HG03442 (cell line): ENCODE measurements around the gene RBMS1.
"Not testable (repeated sequence)": the region's sequence is repeated elsewhere in the genome, so short reads cannot be mapped to it uniquely, and the experiment has no call there.

Source experiments
- ATAC-seq: cut with Tn5 transposase; IDR thresholded peaks from one replicate; pipeline ENCODE4 v1.9.1; 2021; ENCODE audit warnings: mild to moderate bottlenecking, moderate library complexity; ENCODE audit not compliant: unreplicated experiment

Gene RBMS1

DNA sequence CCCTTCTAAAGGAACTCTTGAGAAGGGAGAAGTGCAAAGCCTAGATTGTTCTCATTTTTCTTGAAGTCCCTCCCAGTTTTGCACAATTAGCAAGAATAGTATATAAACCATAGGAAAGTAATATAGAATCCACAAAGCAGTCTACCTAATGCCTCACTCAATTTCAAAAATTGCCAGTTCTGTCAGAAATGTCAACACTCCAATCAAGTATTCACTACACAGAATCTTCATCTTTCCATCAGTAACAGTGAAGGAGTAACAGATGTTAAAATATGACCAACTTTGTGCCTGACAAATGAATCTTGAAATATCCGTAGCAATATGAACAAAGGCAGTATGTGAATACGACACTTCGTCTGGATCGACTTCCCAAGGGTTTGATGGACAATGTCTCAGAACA is 56.3 kb downstream of the RBMS1 start:
- no peak for ATAC-seq

DNA sequence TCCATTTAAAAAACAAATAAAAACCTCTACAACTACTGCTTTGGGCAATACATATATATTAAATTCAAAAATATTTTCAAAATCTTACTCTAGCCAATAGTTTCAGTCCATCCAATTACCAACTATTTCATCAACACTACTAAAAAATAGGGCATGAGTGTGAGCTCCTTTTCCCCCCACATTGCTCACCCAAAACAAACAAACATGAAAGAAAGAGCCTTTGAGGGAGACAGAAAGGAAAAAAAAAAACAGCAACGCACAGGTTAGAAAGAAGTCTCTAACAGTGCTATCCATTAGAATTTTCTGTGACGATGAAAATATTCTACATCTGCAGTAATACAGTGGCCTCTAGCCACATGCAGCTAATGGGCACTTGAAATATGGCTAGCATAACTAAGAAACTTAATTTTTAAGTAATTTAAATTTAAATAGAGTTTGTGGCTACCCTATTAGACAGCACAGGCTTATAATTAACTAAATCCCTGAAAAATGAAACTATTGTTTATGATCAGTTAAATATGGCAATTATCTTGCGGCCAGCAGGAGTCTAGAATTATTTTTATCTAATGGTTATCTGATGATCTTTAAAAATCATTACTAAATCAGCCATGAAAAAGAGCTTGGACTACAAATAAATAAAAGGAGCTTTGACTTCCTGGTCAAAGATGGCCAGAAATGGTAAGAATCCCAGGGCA is 59.2 kb downstream of the RBMS1 start:
- no peak for ATAC-seq

DNA sequence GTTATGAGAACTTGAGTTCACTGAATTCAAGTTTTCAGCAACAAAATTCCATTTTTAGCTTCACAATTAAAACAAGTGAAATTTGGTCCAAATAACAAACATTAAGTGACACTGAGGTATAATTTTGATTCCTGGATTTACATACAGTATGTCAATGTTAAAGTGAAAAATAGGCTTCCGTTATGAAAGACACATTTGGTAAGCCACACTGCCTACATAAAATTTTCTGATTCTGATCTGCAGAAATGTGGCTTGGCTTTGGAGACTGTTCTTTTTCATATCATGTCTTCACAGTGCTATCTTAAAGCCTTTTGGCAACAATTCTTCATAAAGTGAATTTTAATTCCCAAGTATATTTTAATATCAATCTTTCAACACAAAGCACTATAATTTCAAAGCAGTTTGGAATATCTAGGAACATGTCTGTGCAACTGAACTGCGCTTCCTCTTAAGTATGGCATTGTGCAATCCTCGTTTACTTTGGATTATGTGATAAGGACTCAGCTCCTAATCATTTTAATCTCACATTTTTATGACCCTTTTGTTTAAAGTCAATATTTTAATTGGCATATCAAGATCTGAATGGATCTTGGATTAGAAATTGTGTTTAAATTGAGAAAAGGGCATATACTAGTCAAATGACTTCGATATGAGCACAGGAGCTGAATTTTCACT is 60.0 kb downstream of the RBMS1 start:
- ATAC-seq: no peak

DNA sequence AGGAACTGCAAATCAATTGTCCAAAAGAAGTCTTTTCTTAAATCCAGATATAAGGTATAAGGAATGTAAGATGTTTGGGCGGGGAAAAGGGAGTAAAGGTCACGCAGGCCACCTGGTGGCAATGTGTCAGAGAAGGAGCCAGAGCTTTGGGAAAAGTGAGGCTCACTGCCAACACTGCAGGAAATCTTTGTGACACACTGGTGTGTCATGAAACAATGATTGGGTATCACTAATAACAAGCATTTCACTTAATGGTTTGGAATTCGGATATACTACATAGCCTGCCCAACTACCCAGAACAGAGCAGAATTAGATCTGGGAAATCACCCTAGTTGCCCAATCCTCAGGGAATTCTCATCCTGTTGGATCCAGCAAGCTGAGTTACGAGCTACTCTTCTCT is 61.0 kb downstream of the RBMS1 start:
- no peak for ATAC-seq

DNA sequence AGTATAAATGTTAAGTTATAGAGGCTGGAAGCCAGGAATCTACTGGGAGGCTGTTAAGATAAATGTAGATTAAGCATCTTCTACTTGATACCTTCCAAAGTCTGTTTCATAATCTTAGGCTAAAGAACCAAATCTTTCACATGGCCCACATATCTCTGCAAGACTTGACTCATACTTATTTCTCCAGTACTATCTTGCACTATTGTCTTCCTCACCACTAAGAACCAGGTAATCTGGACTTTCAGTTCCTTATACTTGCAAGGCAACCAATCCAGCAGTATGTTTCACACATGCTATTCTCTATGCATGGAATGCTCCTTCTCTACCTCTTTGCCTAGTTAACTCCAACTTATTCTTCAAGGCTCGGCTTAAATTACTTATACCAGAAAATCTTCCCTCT is 62.2 kb downstream of the RBMS1 start:
- ATAC-seq: peak; percentile 64

DNA sequence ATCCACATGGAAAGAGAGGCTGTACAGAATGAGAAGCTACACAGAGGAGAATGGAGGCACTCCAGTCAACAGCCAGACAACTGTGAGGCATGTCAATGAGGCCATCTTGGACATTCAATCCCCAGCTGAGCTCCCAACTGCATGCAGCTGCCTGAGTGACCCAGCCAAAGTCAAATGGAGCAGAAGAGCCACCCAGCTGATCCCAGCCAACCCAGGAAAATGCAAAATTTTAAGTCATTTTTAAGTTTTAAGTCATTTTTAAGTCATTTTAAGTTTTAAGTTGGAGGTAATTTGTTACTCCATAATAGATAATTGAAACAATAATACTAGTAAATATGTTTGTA is 63.6 kb downstream of the RBMS1 start:
- ATAC-seq: no peak

DNA sequence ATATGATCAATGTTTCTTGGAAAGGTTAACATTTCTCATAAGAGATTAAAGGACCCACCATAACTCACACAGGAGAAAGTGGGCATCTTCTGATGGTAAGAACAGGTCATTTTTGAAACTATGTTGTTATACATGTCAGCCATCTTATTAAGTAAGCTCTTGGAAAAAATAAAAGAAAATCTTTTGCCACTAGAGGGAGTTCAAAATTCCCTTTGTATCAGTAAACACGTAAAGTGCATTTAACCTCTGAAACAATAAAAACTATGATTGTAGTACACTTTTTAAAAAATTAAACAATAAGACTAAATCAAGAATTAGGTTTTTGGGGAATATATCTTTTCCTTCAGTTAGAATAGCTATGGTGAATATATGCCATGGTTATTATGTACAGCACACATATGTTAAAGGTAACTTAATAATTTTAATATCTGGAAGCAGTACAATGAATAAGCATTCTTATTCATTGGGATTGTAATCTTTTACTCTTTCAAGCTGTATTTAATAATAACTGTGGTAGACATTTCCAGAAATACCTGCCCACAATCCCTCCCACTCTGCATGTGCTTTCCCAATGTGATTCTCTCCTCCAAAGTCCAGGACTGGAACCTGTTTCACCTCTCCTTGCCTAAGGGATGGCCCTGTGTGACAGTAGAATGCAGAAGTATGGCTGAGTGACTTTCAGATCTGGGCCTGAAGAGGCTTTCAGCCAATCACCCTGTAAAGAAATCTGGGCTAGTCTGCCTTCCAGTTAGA is 64.2 kb downstream of the RBMS1 start:
- ATAC-seq: peak; percentile 30

DNA sequence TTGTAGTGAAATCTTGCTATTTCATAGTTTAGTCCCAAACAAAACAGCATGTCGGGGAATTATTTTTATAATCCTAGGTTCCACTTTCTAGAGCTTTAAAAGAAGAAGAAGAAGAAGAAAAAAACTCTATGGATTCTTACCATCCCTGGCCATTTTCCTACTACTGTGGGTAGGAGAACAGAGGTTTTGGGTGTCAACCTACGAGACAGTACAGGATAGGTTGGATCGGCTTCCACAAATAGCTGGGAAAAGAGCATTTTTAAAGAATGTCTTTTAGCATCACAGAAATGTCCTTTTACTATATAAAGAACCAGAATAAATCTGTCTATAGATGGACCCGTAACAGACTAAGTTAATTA is 65.2 kb downstream of the RBMS1 start:
- ATAC-seq: no peak

DNA sequence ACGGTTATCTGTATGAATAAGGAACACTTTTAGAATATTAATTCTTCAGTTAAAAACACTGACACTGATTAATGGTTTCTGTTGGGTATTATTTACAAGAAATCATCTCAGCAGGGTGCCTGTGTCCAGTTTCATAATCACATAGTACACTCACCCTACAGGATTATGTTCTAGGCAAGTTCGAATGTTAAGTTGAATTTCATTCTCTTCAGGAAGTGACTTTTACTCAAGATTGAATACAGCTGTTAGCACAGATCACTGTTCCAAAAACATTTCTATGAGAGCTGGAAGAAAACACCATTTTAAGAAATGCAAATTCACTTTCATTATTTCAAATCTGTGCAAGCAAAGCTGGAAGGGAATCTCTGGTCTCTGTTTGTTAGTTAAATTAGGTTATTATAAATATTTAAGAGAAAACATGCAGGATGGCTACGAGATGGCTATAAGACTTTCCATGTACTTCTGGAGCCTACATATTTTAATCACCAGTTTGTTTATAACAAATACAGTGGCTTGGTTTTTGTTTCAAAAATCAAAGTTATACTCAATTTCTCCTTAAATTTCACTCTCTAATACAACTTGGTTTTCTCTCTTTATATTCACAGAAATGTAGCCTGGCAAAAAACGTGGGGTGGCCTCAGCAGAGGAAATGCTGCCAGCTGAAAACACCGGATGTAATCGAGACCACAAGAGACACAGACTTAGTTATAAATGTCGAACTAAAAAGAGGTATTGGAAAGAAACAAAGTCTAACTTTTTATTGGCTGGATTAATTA is 65.8 kb downstream of the RBMS1 start:
- ATAC-seq: peak; percentile 61

DNA sequence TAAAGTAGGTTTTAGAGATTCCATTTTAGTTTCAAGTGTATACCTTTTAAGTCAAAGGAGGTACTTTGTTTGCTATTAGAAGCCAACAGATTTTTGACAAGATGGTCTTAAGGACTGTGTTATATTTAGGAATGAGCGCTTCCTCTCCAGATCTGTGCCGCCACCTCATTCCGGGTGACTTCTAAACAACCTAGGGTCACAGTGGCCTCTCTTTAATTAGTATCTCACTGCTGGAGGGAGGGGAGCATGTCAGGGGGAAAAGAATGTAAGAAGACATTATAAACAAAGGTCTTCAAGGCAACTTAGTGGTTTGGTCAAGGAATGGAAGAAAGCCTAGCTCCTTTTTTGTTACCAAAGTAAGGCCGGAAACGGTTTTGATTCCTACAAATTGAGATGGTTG is 67.0 kb downstream of the RBMS1 start:
- no peak for ATAC-seq

DNA sequence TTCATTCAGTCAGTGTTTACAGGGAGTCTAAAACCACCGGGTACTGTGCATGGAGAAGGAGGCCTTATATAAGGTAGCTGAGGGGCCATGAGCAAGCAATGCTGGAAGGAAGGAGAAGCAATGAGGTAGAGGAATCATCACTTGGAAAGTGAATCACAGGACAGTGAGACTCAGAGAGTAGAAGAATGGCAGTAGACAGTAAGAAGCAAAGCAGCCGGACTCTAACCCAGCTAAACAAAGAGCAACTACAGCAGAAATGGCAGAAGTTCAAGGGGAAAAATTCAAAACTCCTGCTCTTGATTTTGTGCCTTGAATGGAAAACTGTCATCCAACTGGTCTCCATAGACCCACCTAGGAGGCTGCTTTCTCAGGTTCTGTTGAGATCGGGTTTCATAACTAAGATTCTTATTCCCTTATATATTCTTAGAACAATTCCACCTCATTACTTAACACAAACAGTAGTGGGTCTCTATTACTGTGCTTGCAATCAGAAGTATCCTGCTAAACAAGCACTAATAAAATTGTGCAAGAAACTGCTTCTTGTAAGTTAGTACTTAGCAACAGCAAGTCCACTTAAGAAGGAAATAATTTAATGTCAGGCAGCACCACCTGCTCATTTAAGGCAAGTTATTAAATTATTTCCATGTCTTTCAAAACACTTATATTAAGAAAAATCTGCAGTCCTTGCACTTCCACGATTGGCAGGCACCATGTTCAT is 68.0 kb downstream of the RBMS1 start:
- ATAC-seq: no peak

DNA sequence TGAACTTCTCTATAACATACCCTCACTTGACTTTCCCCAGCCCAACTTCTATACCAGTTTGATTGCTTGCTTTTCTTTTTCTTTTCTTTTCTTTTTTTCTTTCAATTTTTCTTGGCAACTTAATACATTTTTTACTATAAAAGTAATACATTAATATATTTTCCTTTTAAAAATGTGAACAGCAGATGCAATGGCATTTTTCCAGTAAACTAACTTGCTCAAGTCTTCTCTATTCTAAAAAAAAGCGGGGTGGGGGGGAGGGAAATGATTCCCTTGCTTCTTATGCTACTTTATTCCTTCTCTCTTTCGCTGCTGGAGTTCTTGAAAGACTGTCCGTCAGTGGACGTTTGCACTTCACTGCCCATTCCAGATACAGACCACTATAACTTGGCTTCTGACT is 70.5 kb downstream of the RBMS1 start:
- no peak for ATAC-seq

DNA sequence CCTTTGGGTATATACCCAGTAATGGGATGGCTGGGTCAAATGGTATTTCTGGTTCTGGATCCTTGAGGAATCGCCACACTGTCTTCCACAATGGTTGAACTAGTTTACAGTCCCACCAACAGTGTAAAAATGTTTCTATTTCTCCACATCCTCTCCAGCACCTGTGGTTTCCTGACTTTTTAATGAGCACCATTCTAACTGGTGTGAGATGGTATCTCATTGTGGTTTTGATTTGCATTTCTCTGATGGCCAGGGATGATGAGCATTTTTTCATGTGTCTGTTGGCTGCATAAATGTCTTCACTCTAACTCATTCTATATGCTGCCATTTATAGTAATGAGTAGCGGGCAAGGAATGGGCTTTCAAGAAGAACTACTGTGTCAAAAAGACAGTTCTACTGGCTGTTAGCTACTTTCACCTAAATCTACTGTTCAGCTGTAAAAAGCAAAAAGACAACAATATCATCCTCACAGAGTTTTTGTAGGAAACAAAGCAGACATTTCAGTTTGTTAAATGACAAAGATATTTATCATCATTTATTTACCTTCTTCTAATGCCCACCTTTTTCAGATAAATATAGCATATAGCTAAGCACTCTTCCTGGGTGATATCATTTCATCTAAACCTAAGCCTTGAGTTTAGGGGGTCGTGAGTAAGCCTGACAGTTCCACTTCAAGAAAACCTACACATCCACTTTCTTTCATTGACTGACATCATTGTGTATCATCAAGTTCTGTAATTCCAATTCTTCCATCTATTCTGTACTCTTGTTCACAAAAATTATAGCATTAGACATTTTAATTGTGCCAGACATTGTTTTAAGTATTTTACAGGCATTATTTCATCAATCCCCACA is 71.7 kb downstream of the RBMS1 start:
- not testable (repeated sequence) for ATAC-seq

DNA sequence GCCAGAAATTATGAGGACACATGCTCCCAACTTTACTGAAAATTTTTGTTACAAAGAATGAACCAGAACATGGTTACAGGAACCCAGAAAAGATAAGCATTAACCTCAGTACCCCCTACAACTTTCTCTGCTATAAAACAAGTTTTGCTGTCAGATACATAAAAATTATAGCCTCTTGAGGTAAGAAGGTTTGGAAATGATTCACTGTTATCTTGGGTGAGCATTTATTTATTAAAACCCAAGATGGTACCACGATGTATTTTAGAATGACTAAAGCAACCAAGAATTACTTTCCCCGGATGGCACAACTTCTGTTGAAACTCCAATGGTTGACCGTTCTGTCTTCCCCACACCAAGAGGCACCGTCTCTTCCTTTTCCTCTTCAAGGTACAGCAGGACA is 72.9 kb downstream of the RBMS1 start:
- no peak for ATAC-seq

DNA sequence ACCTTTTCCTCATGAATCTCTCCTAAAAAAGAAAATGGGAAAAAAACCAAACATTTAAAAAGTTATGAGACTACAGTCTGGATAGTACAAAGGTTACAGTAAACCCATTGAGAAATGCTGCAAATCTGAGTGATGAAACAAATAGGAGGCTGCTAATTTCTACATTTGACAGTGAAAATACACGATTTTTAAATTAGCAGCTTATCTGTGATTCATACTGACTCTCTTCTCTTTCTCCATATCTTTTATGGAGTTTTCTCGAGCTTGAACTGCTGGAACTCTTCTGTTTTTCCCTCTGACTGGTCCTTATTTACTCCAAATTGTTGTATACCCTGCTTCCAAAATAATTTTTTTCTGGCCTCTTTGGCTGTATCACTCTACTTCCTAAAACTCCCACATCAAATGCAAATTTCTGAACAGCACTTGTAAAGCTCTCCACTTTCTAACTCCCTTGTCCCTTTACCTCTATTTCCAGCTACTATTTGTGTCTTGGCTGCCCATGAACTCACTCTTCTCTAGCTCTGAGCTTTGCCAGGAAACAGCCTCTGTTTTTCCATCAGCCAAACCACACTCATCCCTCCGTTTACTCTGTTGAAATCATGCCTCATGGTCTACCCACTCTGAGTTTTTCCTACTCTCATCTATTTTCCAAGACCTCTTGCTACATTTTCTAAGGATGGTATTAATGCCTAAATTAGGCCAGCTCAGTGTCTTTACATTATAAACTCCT is 73.7 kb downstream of the RBMS1 start:
- no peak for ATAC-seq

DNA sequence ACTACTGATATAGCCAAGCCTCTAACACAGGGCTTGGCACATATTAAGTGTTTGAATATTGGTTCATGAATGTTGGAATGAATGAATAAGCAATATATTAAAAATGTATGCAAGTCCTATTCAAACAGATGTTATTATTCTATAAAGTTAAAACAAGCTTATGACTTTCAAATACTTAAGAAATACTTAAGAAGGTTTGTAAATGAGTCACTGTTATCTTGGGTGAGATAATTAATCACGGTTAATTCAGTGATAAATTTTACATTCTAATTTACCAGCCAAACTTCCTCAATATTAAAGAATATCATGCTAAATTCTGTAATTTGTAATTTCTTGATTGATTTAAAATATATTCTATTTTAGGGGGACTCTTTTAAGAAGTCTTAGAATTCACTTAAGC is 74.8 kb downstream of the RBMS1 start:
- ATAC-seq: no peak

DNA sequence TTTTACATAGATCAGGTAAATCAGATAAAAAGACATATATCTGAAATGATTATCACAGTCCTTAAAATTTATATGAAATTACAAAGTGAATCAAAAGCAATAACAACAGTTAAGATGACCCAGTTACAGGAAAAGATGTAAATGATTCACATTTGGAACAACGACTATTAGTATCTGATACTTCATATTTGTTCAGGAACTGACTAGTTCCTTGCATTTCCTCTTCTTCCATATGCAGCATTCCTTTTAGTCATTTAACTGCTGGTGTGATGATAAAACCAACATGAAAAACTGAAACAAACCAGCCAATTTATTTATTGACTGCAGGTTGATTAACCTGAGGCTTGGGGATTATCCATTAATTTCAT is 75.2 kb downstream of the RBMS1 start:
- no peak for ATAC-seq

DNA sequence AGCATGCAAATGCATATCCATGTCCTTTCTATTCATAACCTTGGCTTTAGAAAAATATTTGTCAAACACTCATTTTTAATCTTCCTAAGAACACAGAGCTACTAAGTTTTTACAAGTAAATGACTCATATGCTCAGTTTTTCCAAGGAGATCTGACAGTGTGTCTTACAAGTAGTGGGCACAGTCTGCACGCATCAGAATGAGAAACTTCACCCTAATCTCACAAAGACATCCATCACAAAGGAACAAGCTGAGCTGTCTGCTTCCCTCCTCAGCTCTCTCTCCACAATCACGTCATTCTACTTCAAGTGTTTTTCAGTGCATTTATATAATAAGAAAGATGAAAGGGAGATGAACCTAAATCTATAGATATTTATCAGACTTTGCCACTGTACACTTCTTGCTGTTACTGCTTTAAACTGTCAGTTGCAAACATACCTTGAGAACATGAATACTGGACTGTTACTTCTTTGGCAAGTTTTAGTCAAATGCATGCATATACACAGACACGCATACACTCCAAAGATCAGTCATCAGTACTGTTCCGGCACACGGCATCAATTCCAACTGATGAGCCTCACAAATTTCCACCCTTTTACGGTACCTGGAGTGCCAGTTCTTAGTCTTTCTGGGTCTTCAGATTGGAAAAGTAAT is 75.7 kb downstream of the RBMS1 start:
- no peak for ATAC-seq

DNA sequence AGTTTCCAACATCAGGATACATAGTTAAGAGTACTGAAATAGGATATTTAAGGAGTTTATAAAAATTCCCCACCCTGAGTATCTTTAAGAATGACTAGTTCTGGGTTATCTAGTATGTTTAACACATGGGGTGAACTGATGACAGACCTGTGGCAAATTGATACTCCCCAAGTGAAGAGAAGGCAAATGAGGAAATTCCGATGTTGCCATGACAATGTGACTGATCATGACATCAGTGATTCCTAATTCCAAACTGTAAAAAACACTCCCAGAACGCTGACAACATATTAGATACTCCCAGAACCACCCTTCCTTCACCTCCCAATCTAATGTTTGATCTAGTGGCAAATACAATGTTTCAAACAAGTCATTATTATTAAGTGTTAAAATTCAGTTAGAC is 77.6 kb downstream of the RBMS1 start:
- no peak for ATAC-seq
